Measurements from ENCODE around the gene KCNK3. TPM values are rescaled to one million over a fixed set of nuclear protein-coding genes. Genes with fewer than 3 reads are reported as not detected.

Gene KCNK3
- total RNA-seq, 1 experiment from 2014 or later, result 0.09 TPM

GRCh38 chr2:26668041-26668440, 24.5 kb upstream of the KCNK3 start:
- peaks cover 7 to 17% of the 10 kb centered on the region in 2 experiments for H3K4me1 Mint-ChIP-seq
- Histone ChIP-seq H3K27me3 (ENCODE audit: insufficient read depth, low read length) (no peaks in the 10 kb centered on the region), H3K79me2 (ENCODE audit: insufficient read depth, low read length) (no peaks in the 10 kb centered on the region), H3K4me2 (ENCODE audit: insufficient read depth, insufficient read length, low read length) (no peak overlapping the region), H2BK120ac (ENCODE audit: low read depth, low read length, poor library complexity, severe bottlenecking) (no peak overlapping the region), H3T11ph (ENCODE audit: low read length) (no peak overlapping the region), H3K9ac (ENCODE audit: extremely low read depth, insufficient read length, low read length) (no peak overlapping the region), H3K14ac (ENCODE audit: insufficient read depth, low read length) (no peak overlapping the region), H3K27ac (ENCODE audit: insufficient read length, low read depth, low read length) (no peak overlapping the region), H4K5ac (ENCODE audit: insufficient read length, low read depth, low read length) (no peak overlapping the region), H3K18ac (ENCODE audit: insufficient read length, low read depth, low read length) (no peak overlapping the region), H2BK20ac (ENCODE audit: low read depth, low read length, poor library complexity, severe bottlenecking) (no peak overlapping the region), H4K8ac (replicated peaks; ENCODE audit: insufficient read length, low read depth, low read length) (no peak overlapping the region), H3K4ac (ENCODE audit: low read depth, low read length) (no peak overlapping the region), H4K20me1 (ENCODE audit: control insufficient read depth, insufficient read depth, insufficient read length) (no peaks in the 10 kb centered on the region), H2BK12ac (ENCODE audit: insufficient read length, low read depth, low read length) (no peak overlapping the region), H2AFZ (ENCODE audit: low read length) (no peak overlapping the region), H3K9me3 (ENCODE audit: control insufficient read depth, low read depth, low read length) (no peaks in the 10 kb centered on the region), H3K56ac (ENCODE audit: insufficient read length, low read depth, low read length) (no peak overlapping the region), H3K23ac (ENCODE audit: insufficient read length, low read depth, low read length) (no peak overlapping the region), H3K23me2 (ENCODE audit: insufficient read length, low read depth, low read length, poor library complexity, severe bottlenecking) (no peaks in the 10 kb centered on the region), H3K4me1 (ENCODE audit: insufficient read depth, low read length) (no peaks in the 10 kb centered on the region), H3K79me1 (ENCODE audit: insufficient read depth, low read depth, low read length, poor library complexity, severe bottlenecking) (no peaks in the 10 kb centered on the region), H2BK15ac (ENCODE audit: low read depth, low read length) (no peak overlapping the region), H4K91ac (ENCODE audit: insufficient read length, low read depth, low read length) (no peak overlapping the region), H2BK5ac (ENCODE audit: insufficient read length, low read length) (no peak overlapping the region), H2AK5ac (ENCODE audit: insufficient read length, low read length) (no peak overlapping the region)
- H3K27ac Mint-ChIP-seq, result no peak overlapping the region
- no peak for TF ChIP-seq CTCF (conservative IDR thresholded peaks at IDR 0.05)
- H3K36me3 Mint-ChIP-seq (ENCODE audit: insufficient read depth in 1 of 3, low read depth in 3 of 3), result no peaks in the 10 kb centered on the region; a peak in 2 of 7 replicates
- WGBS (ENCODE audit: extremely low coverage, insufficient read length, low lambda C conversion rate), result no CpG with 5 or more reads among the region's 4 CpGs
- no peak for DNase-seq
- no peak overlapping the region for H3K4me3 Mint-ChIP-seq
- peaks cover 18% of the 10 kb centered on the region for H3K27me3 Mint-ChIP-seq (ENCODE audit: low read depth)
- peaks cover 5 to 6% of the 10 kb centered on the region in 2 experiments for H3K9me3 Mint-ChIP-seq

Data from H9 (cell line).